ENCODE data around the gene AOPEP.

DNA sequence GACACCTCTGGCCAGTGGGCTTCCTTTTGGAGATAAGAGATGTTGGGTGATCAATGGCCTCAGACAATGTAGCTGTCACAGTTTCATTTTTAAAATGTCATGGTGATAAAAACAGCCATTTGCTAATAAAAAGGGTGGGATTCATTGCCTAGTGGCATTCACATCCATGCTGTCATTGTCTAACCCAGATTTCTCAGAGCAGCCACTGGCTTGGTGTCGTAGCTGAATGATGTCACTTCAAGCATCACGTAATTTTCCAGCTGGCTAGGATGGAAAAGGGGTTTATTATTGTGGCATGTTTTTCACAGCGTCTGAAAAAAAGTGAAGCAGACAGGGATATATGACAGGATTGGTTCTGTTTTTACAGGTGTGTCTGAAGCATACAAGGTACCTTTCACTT lies 184.7 kb downstream of the AOPEP start:
- TF ChIP-seq MEIS2 (IDR thresholded peaks at IDR 0.05; ENCODE audit: partially characterized antibody) (no peak), CBX1 (IDR thresholded peaks at IDR 0.05; ENCODE audit: low read depth) (no peak), PHF8 (IDR thresholded peaks at IDR 0.05; ENCODE audit: borderline replicate concordance, low read length) (no peak), POLR2AphosphoS5 (IDR thresholded peaks at IDR 0.05; ENCODE audit: control insufficient read depth, insufficient read depth, low read depth, low read length) (no peak), RBFOX2 (IDR thresholded peaks at IDR 0.05; ENCODE audit: low read depth, low read length) (no peak), RAD21 (CRISPR knock-in tag; conservative IDR thresholded peaks at IDR 0.05 in 1 of 2, IDR thresholded peaks at IDR 0.05 in 1 of 2) (no peak), GATA2 (CRISPR knock-in tag; IDR thresholded peaks at IDR 0.05) (no peak), ZNF143 (CRISPR knock-in tag; IDR thresholded peaks at IDR 0.05) (no peak), MAFK (IDR thresholded peaks at IDR 0.05; ENCODE audit: low read length) (no peak), TAF1 (IDR thresholded peaks at IDR 0.05; ENCODE audit: control insufficient read depth, extremely low read depth, insufficient read depth, low read length, severe bottlenecking) (no peak)

Measured in K562 (cell line).